OCI-LY3 (cell line): ENCODE results near the gene PSIP1.

ENCODE experiments used
- H2AFZ ChIP-seq: fragments of 200-600, 300-600 bp; shearing (Covaris generic); 2 replicates; pipeline ENCODE4 v1.6.0; 2014; ENCODE audit warnings: antibody characterized with exemption, low read depth, low read length
- H3K27ac ChIP-seq: fragments of 200-600, 300-600 bp; sonication (generic); 2 replicates; pipeline ENCODE4 v1.5.1; 2014; ENCODE audit warnings: mild to moderate bottlenecking, low read length, moderate library complexity, mixed read lengths
- H3K27me3 ChIP-seq: fragments of 200-600, 300-600 bp; sonication (generic); 2 replicates; pipeline ENCODE4 v1.6.1; 2014; ENCODE audit warnings: low read depth, low read length, mixed read lengths
- H3K36me3 ChIP-seq: fragments of 200-600, 300-600 bp; sonication (generic); replicated peaks from 2 replicates; pipeline ENCODE3; 2014; ENCODE audit warnings: low read depth, low read length, mixed read lengths
- H3K4me1 ChIP-seq: fragments of 300-600, 200-600 bp; sonication (generic); 2 replicates; pipeline ENCODE4 v1.6.1; 2014; ENCODE audit warnings: low read length, mixed read lengths
- H3K4me2 ChIP-seq: fragments of 200-600, 300-600 bp; sonication (generic); 2 replicates; pipeline ENCODE4 v1.6.1; 2014; ENCODE audit warnings: low read length, mixed read lengths
- H3K4me3 ChIP-seq: fragments of 300-600, 200-600 bp; sonication (generic); 2 replicates; pipeline ENCODE4 v1.5.1; 2014; ENCODE audit warnings: antibody characterized with exemption, mild to moderate bottlenecking, low read length, moderate library complexity
- H3K79me2 ChIP-seq: fragments of 300-600, 200-600 bp; shearing (Covaris generic); 2 replicates; pipeline ENCODE4 v1.6.1; 2014; ENCODE audit warnings: mild to moderate bottlenecking, low read length, mixed read lengths
- H3K9ac ChIP-seq: fragments of 300-600, 200-600 bp; shearing (Covaris generic); 2 replicates; pipeline ENCODE4 v1.6.0; 2014; ENCODE audit warnings: mild to moderate bottlenecking, low read length, moderate library complexity
- H3K9me3 ChIP-seq: fragments of 200-600, 300-600 bp; shearing (Covaris generic); 2 replicates; pipeline ENCODE4 v1.6.1; 2014; ENCODE audit warnings: low read length, mixed read lengths; ENCODE audit not compliant: insufficient read depth
- H4K20me1 ChIP-seq: fragments of 200-600, 300-600 bp; sonication (generic); 2 replicates; pipeline ENCODE4 v1.6.1; 2016; ENCODE audit warnings: low read length, mixed read lengths; ENCODE audit not compliant: insufficient read depth
- CTCF ChIP-seq: fragments of 200-600, 300-600 bp; sonication (generic); IDR thresholded peaks from 2 replicates; pipeline ENCODE4 v1.5.1; 2014; ENCODE audit warnings: antibody characterized with exemption, low read length, low read depth
- EZH2phosphoT487 ChIP-seq: fragments of 200-600 bp; shearing (Covaris generic); IDR thresholded peaks from 2 replicates; pipeline ENCODE4 v1.6.1; 2018; ENCODE audit warnings: antibody characterized with exemption, mixed run types, low read depth

PSIP1 gene

GRCh38 chr9:15423231-15423985, 87.4 kb downstream of the PSIP1 start:
- H3K27me3 ChIP-seq: no peaks in the 10 kb centered on the region
- H3K9me3 ChIP-seq: no peaks in the 10 kb centered on the region
- peak overlapping the region; percentile 43 for H2AFZ ChIP-seq
- peak overlapping the region; percentile 87 for H3K4me3 ChIP-seq
- peaks cover 9% of the 10 kb centered on the region for H4K20me1 ChIP-seq
- peak overlapping the region; percentile 95 for H3K4me2 ChIP-seq
- peaks cover 26% of the 10 kb centered on the region for H3K4me1 ChIP-seq
- H3K27ac ChIP-seq: peak overlapping the region; percentile 30
- H3K9ac ChIP-seq: peak overlapping the region; percentile 77
- peaks cover 26% of the 10 kb centered on the region for H3K79me2 ChIP-seq
- peaks cover 16% of the 10 kb centered on the region for H3K36me3 ChIP-seq
- TF ChIP-seq EZH2phosphoT487 (no peak), CTCF (no peak)

- Histone ChIP-seq H3K9me3 (no peaks in the 10 kb centered on the region), H3K36me3 (peaks cover 13% of the 10 kb centered on the region), H3K27me3 (no peaks in the 10 kb centered on the region), H3K27ac (peak within 1 kb of the TSS; percentile 47), H3K4me3 (peak within 1 kb of the TSS; percentile 87), H2AFZ (peak within 1 kb of the TSS; percentile 95), H3K4me2 (peak within 1 kb of the TSS; percentile 98), H3K79me2 (peaks cover 26% of the 10 kb centered on the region), H3K9ac (peak within 1 kb of the TSS; percentile 87), H4K20me1 (peaks cover 9% of the 10 kb centered on the region), H3K4me1 (peaks cover 26% of the 10 kb centered on the region)
- TF ChIP-seq CTCF: no peak
Measured at GRCh38 chr9:15422372-15423230, 88.2 kb downstream of the PSIP1 start, which contains the start of gene SNAPC3. TSS of gene SNAPC3 (plus strand) at chr9:15422876. CDS start at chr9:15422880, 4 bp downstream.

GRCh38 chr9:15421990-15422371, 88.8 kb downstream of the PSIP1 start:
- peaks cover 11% of the 10 kb centered on the region for H3K36me3 ChIP-seq
- no peaks in the 10 kb centered on the region for H3K27me3 ChIP-seq
- H3K4me3 ChIP-seq: peak overlapping the region; percentile 87
- no peaks in the 10 kb centered on the region for H3K9me3 ChIP-seq
- no peak for TF ChIP-seq CTCF
- no peak for TF ChIP-seq EZH2phosphoT487
- H3K4me1 ChIP-seq: peaks cover 26% of the 10 kb centered on the region
- peak overlapping the region; percentile 47 for H3K27ac ChIP-seq
- peak overlapping the region; percentile 95 for H2AFZ ChIP-seq
- peak overlapping the region; percentile 98 for H3K4me2 ChIP-seq
- peaks cover 9% of the 10 kb centered on the region for H4K20me1 ChIP-seq
- peaks cover 26% of the 10 kb centered on the region for H3K79me2 ChIP-seq
- H3K9ac ChIP-seq: peak overlapping the region; percentile 87

GRCh38 chr9:15421532-15421931, 89.2 kb downstream of the PSIP1 start:
- 0 out of 2 replicates have a peak overlapping the region, but pooled peaks have one; percentile 95 for H2AFZ ChIP-seq
- peaks cover 9% of the 10 kb centered on the region for H4K20me1 ChIP-seq
- peak overlapping the region; percentile 98 for H3K4me2 ChIP-seq
- H3K9me3 ChIP-seq: no peaks in the 10 kb centered on the region
- no peaks in the 10 kb centered on the region for H3K27me3 ChIP-seq
- peaks cover 24% of the 10 kb centered on the region for H3K4me1 ChIP-seq
- peaks cover 9% of the 10 kb centered on the region for H3K36me3 ChIP-seq
- H3K27ac ChIP-seq: no peak overlapping the region
- H3K9ac ChIP-seq: peak overlapping the region; percentile 87; the same call in 1 of the 2 replicates
- H3K4me3 ChIP-seq: peak overlapping the region; percentile 87
- H3K79me2 ChIP-seq: peaks cover 26% of the 10 kb centered on the region
- TF ChIP-seq CTCF (no peak), EZH2phosphoT487 (no peak)
